Epidermal melanocyte (primary cell): Measurements from ENCODE around the gene OSBPL1A.
"Not testable (repeated sequence)": the region's sequence is repeated elsewhere in the genome, so short reads cannot be mapped to it uniquely, and the experiment has no call there.

Source experiments
- DNase-seq: peaks from one replicate; pipeline ENCODE4 v3.0.0; 2011; ENCODE audit warnings: low spot score; ENCODE audit not compliant: insufficient read length

The OSBPL1A gene

GRCh38 chr18:24189007-24189528 is 208.6 kb downstream of the OSBPL1A start:
- DNase-seq: no peak

GRCh38 chr18:24188120-24188519 is 209.5 kb downstream of the OSBPL1A start:
- DNase-seq: no peak

GRCh38 chr18:24187689-24188088 is 209.9 kb downstream of the OSBPL1A start:
- DNase-seq: no peak

- DNase-seq: no peak
Measured at GRCh38 chr18:24187049-24187448, 210.6 kb downstream of the OSBPL1A start.

GRCh38 chr18:24185805-24186204 is 211.8 kb downstream of the OSBPL1A start:
- no peak for DNase-seq

- DNase-seq: no peak
Measured at GRCh38 chr18:24181806-24182205, 215.8 kb downstream of the OSBPL1A start.

GRCh38 chr18:24180048-24180447 is 217.6 kb downstream of the OSBPL1A start:
- DNase-seq: no peak

GRCh38 chr18:24177499-24178133 is 220.0 kb downstream of the OSBPL1A start:
- no peak for DNase-seq

GRCh38 chr18:24176727-24177416 is 220.8 kb downstream of the OSBPL1A start:
- no peak for DNase-seq

GRCh38 chr18:24173997-24174396 is 223.6 kb downstream of the OSBPL1A start:
- DNase-seq: no peak

GRCh38 chr18:24170360-24170759 is 227.3 kb downstream of the OSBPL1A start:
- DNase-seq: no peak

- DNase-seq: no peak
Measured at GRCh38 chr18:24168496-24168895, 229.1 kb downstream of the OSBPL1A start.

- no peak for DNase-seq
Measured at GRCh38 chr18:24161304-24161703, 236.3 kb downstream of the OSBPL1A start.

GRCh38 chr18:24160086-24160485 is 237.5 kb downstream of the OSBPL1A start:
- DNase-seq: no peak

- DNase-seq: no peak
Measured at GRCh38 chr18:24157855-24158254, 239.8 kb downstream of the OSBPL1A start.

GRCh38 chr18:24153397-24153796 is 244.2 kb downstream of the OSBPL1A start:
- no peak for DNase-seq

- DNase-seq: not testable (repeated sequence)
Measured at GRCh38 chr18:24149591-24149990, 248.0 kb downstream of the OSBPL1A start.

- no peak for DNase-seq
Measured at GRCh38 chr18:24142376-24142775, 255.2 kb downstream of the OSBPL1A start.

- DNase-seq: no peak
Measured at GRCh38 chr18:24140697-24141096, 256.9 kb downstream of the OSBPL1A start.

GRCh38 chr18:24138789-24139616 is 258.6 kb downstream of the OSBPL1A start, which contains the start of gene CABYR:
Gene CABYR, plus strand, starts transcription at chr18:24139062. Its CDS starts 4,053 bp downstream, at chr18:24143115.
- DNase-seq: no peak

- DNase-seq: no peak
Measured at GRCh38 chr18:24138409-24138788, 259.2 kb downstream of the OSBPL1A start.

GRCh38 chr18:24136967-24137373 is 260.7 kb downstream of the OSBPL1A start:
- no peak for DNase-seq
